HG02973 (cell line): ENCODE results near the gene RNU1-3.
"Not testable (repeated sequence)": the region's sequence is repeated elsewhere in the genome, so short reads cannot be mapped to it uniquely, and the experiment has no call there.

Experiments used
- ATAC-seq: cut with Tn5 transposase; IDR thresholded peaks from one replicate; pipeline ENCODE4 v1.9.1; 2021; ENCODE audit warnings: moderate library complexity; ENCODE audit not compliant: unreplicated experiment

The RNU1-3 gene

GRCh38 chr1:16623337-16623736 lies 43.4 kb downstream of the RNU1-3 start:
- not testable (repeated sequence) for ATAC-seq

- ATAC-seq: not testable (repeated sequence)
Observed at GRCh38 chr1:16621681-16622315, 45.0 kb downstream of the RNU1-3 start.

GRCh38 chr1:16621300-16621658 lies 45.5 kb downstream of the RNU1-3 start:
- no peak for ATAC-seq

GRCh38 chr1:16619803-16620501 lies 46.8 kb downstream of the RNU1-3 start:
- not testable (repeated sequence) for ATAC-seq

GRCh38 chr1:16618719-16619118 lies 48.0 kb downstream of the RNU1-3 start:
- ATAC-seq: no peak

- ATAC-seq: no peak
Observed at GRCh38 chr1:16617778-16618580, 48.8 kb downstream of the RNU1-3 start.

- ATAC-seq: no peak
Observed at GRCh38 chr1:16617114-16617631, 49.6 kb downstream of the RNU1-3 start.
